Measurements from ENCODE around the gene PARD3B.

DNA sequence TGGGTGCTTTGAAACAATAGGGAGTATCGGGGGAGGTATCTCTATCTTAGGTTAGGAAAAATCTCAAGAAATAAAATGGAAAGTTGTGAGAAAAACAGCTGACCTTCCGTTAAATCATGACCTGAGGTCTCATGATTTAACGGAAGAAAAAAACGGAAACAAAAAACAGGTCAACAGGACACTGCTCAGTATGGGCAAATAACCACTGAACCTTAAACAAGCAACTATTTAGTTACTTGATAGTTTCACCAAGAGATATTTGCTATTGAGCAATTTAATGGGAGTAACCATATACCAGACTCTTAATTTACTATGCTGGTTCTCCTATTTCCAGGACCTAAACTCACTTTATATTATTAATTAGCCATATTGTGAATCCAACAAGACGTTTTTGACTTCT is 150.8 kb downstream of the PARD3B start:
- TF ChIP-seq, protein P1, sequence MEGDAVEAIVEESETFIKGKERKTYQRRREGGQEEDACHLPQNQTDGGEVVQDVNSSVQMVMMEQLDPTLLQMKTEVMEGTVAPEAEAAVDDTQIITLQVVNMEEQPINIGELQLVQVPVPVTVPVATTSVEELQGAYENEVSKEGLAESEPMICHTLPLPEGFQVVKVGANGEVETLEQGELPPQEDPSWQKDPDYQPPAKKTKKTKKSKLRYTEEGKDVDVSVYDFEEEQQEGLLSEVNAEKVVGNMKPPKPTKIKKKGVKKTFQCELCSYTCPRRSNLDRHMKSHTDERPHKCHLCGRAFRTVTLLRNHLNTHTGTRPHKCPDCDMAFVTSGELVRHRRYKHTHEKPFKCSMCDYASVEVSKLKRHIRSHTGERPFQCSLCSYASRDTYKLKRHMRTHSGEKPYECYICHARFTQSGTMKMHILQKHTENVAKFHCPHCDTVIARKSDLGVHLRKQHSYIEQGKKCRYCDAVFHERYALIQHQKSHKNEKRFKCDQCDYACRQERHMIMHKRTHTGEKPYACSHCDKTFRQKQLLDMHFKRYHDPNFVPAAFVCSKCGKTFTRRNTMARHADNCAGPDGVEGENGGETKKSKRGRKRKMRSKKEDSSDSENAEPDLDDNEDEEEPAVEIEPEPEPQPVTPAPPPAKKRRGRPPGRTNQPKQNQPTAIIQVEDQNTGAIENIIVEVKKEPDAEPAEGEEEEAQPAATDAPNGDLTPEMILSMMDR (conservative IDR thresholded peaks at IDR 0.05 in 1 of 2, IDR thresholded peaks at IDR 0.05 in 1 of 2; ENCODE audit: low read depth in 1 of 2, low read length in 2 of 2), result no peak
- no peak for TF ChIP-seq EZH2 (IDR thresholded peaks at IDR 0.05; ENCODE audit: low read length, missing control alignments)

Data from fibroblast of lung (primary cell).